Gastroesophageal sphincter (tissue), 4 donors: ENCODE data around the gene MED27. TPM values are rescaled to one million over a fixed set of nuclear protein-coding genes. Genes with fewer than 3 reads are reported as not detected.

Experiments
- ATAC-seq: fragments of 150-250 bp; one replicate; pipeline ENCODE4 v1.9.1; 2016; ENCODE audit warnings: mild to moderate bottlenecking, moderate library complexity
- H3K27ac ChIP-seq, 4 donors: fragments of 200-600 bp; sonication (generic) in 3 of 4; 1 replicate in 3 of 4; 2 replicates in 1 of 4; pipeline ENCODE4 v1.5.1; 2016 to 2019
- H3K27me3 ChIP-seq: fragments of 200-600 bp; sonication (generic); one replicate; pipeline ENCODE4 v1.5.1; 2019
- H3K36me3 ChIP-seq, 2 donors: fragments of 200-600 bp; sonication (generic); one replicate each; pipeline ENCODE4 v1.5.1; 2019; ENCODE audit warnings: control low read depth in 1 of 2
- H3K4me1 ChIP-seq, 3 donors: fragments of 200-600 bp; sonication (generic); 1 replicate in 2 of 3; 2 replicates in 1 of 3; pipeline ENCODE4 v1.5.1; 2016 to 2019; ENCODE audit warnings: control low read depth in 2 of 3
- H3K4me3 ChIP-seq, 2 donors: fragments of 200-600 bp; sonication (generic); one replicate each; pipeline ENCODE4 v1.5.1; 2019; ENCODE audit warnings: mild to moderate bottlenecking in 1 of 2, moderate library complexity in 1 of 2
- H3K9me3 ChIP-seq, 3 donors: fragments of 200-600 bp; sonication (generic); one replicate each; pipeline ENCODE4 v1.5.1; 2017 to 2019; ENCODE audit warnings: control low read depth in 2 of 3
- EP300 ChIP-seq: sonication (generic); formaldehyde crosslinking; IDR thresholded peaks from one replicate; pipeline ENCODE4 v1.6.1; 2017; ENCODE audit warnings: antibody characterized with exemption, mild to moderate bottlenecking
- POLR2A ChIP-seq, 2 donors: fragments of 450-650 bp; IDR thresholded peaks; one replicate each; pipeline ENCODE4 v1.6.1; 2017; ENCODE audit warnings: antibody characterized with exemption in 2 of 2, mild to moderate bottlenecking in 2 of 2, moderate library complexity in 1 of 2
- POLR2AphosphoS5 ChIP-seq: sonication (generic); formaldehyde crosslinking; IDR thresholded peaks from one replicate; pipeline ENCODE4 v1.6.1; 2017; ENCODE audit warnings: antibody characterized with exemption
- WGBS, 2 donors: methylation state at CpG; one replicate each; pipeline ENCODE4 v1.1.5; 2018; ENCODE audit warnings: low coverage in 1 of 2; 5-methylcytosine and 5-hydroxymethylcytosine counted together
- total RNA-seq, 4 donors: library from RNA; depleted of rRNA; stranded (reverse); fragments of >200 nt; gene quantifications; one replicate each; pipeline ENCODE4 v1.1.0, GENCODE V29; 2016
- TF ChIP-seq, protein P1 (sequence below), 4 experiments: fragments of 200-600 bp in 2 of 4; fragments of 450-650 bp in 2 of 4; sonication (generic) in 1 of 4; IDR thresholded peaks; one replicate each; pipeline ENCODE4 v1.5.1; 2017 to 2019; ENCODE audit warnings: antibody characterized with exemption in 4 of 4, mild to moderate bottlenecking in 2 of 4, moderate library complexity in 2 of 4

Gene MED27
- total RNA-seq, 4 donors from 2014 or later: 13.2 to 21.0 (median 13.9) TPM

DNA sequence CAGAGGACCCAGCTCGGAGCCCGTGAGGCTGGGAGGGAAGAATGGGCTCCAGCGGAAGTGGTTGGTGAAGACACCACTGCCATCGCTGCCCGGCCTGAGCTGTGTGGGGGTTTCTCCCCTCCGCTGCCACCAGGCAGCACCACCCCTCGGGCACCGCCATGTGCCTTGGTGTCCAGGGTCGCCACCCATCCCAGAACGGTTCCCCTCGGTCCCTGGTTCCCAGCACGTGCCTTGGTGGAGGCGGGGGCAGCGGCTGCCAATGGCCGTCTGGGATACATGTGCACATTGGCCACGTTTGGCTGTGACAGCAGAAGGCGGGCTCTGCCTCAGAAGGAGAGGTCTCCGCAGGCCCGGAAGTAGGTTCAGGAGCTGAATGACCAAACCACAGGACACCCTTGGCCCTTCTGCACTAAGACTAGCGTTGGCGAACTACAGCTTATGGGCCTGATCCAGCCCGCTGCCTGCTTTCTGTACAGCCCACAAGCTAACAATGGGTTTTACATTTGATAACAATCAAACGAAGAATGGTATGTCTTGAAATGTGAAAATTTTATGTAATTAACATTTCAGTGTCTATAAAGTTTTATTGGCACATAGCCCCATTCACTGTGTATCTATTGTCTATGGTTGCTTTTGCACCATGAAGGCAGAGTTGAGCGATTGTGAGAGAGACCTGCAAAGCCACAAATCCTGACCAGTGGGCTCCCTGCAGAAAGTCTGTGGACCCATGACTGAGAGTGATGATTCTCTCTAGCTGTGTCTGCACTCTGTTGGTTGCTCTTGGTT lies 248.1 kb downstream of the MED27 start:
- peaks cover 0 to 12% (median 3%) of the 10 kb centered on the region in 3 donors for H3K4me1 ChIP-seq
- 84 to 85% methylated on average over 9 to 10 of the region's 24 CpGs for WGBS, 2 donors

DNA sequence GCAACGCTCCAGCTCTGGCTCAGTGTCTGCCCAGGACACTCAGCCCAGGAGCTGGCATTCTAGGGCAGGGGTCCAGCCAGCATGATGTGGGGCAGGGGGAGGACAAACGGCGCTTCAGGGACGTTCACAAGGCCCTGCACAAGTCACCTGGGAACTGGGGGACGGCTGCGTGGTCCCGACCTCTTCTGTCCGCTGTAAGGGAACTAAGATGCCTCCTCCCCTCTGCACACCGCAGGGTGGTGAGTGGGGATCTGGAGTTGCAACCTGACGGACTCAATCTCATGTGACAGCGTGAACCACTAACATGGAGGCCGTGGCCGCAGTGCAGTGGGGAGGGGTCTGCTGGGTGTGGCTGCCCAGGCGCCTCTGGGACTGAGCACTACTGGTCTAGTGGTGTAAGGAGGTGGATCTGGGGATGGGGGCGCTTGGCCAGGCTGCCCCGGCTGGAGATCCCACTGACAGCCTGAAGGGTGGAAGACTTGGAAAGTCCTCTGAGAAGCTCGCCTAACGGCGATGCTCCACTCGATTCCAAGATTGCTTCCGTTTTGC lies 251.8 kb downstream of the MED27 start:
- Histone ChIP-seq H3K4me1 (no peaks in the 10 kb centered on the region), H3K27ac (no peak overlapping the region), H3K4me3 (no peak overlapping the region), H3K27me3 (peaks cover 52% of the 10 kb centered on the region), H3K9me3 (peaks cover 0 to 16% (median 0%) of the 10 kb centered on the region in 3 donors), H3K36me3 (no peaks in the 10 kb centered on the region)
- no peak for ATAC-seq
- WGBS, 2 donors: 96% methylated on average over 7 of the region's 21 CpGs; no CpG with 5 or more reads in 1 of the 2 donors
- TF ChIP-seq POLR2A (IDR thresholded peaks at IDR 0.05): no peak
- no peak for TF ChIP-seq EP300
- TF ChIP-seq, protein P1, sequence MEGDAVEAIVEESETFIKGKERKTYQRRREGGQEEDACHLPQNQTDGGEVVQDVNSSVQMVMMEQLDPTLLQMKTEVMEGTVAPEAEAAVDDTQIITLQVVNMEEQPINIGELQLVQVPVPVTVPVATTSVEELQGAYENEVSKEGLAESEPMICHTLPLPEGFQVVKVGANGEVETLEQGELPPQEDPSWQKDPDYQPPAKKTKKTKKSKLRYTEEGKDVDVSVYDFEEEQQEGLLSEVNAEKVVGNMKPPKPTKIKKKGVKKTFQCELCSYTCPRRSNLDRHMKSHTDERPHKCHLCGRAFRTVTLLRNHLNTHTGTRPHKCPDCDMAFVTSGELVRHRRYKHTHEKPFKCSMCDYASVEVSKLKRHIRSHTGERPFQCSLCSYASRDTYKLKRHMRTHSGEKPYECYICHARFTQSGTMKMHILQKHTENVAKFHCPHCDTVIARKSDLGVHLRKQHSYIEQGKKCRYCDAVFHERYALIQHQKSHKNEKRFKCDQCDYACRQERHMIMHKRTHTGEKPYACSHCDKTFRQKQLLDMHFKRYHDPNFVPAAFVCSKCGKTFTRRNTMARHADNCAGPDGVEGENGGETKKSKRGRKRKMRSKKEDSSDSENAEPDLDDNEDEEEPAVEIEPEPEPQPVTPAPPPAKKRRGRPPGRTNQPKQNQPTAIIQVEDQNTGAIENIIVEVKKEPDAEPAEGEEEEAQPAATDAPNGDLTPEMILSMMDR (IDR thresholded peaks at IDR 0.05): no peak
- TF ChIP-seq POLR2AphosphoS5: no peak

More for the DNA sequence above, 248.1 kb downstream of the MED27 start:
- Histone ChIP-seq H3K4me3 (no peak overlapping the region), H3K9me3 (peaks cover 0 to 28% (median 2%) of the 10 kb centered on the region in 3 donors), H3K27ac (no peak overlapping the region), H3K36me3 (no peaks in the 10 kb centered on the region), H3K27me3 (peaks cover 34% of the 10 kb centered on the region)
- ATAC-seq: no peak
- TF ChIP-seq EP300 (no peak), POLR2A (IDR thresholded peaks at IDR 0.05) (no peak), POLR2AphosphoS5 (no peak)
- TF ChIP-seq, protein P1 (IDR thresholded peaks at IDR 0.05): no peak

DNA sequence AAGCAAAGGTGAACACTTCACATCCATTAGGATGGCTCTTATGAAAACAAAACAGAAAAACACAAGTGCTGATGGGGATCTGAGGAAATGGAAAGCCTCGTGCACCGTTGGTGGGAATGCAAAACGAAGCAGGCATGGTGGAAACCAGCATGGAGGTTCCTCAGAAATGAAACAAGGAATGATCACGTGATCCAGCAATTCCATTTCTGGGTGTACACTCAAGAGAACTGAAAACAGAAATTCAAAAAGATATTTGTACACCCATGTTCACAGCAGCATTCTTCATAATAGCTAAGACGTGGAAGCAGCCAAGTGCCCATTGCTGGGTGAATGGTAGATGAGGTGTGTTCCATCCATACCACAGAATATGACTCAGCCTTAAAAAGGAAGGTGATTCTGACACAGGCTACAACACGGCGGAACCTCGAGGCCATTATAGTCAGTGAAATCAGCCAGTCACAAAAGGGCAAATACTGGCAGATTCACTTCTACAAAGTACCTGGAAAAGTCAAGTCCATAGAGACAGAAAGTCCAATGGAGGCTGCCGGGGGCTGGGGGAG lies 252.6 kb downstream of the MED27 start:
- H3K4me1 ChIP-seq: no peaks in the 10 kb centered on the region
- H3K36me3 ChIP-seq: no peaks in the 10 kb centered on the region
- H3K27me3 ChIP-seq: peaks cover 56% of the 10 kb centered on the region
- no peak for ATAC-seq
- TF ChIP-seq, protein P1 (IDR thresholded peaks at IDR 0.05): no peak
- no peak for TF ChIP-seq EP300
- no peak for TF ChIP-seq POLR2A (IDR thresholded peaks at IDR 0.05)
- no peak for TF ChIP-seq POLR2AphosphoS5
- no peak overlapping the region for H3K27ac ChIP-seq
- H3K9me3 ChIP-seq: peaks cover 0 to 13% (median 0%) of the 10 kb centered on the region in 3 donors
- H3K4me3 ChIP-seq: no peak overlapping the region
- WGBS, 2 donors: 56 to 64% methylated on average over 4 to 9 of the region's 9 CpGs

DNA sequence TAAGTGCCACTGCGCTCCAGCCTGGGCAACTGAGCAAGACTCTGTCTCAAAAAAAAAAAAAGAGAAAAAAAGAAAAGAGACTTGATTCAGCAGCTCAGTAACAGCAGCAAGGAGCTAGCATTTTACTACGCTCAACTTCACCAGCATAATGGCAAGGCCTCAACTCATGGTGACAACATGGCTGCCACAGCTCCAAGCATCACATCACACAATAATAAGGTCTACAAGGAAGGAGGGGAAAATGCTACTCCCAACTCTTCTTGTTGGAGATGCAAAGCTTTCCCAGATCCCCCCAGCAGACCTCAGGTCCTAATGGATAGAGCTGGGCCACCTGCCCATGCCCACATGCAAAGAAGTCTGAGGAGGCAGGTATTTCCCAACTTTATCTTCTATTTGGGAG lies 253.6 kb downstream of the MED27 start:
- no peak overlapping the region for H3K27ac ChIP-seq
- TF ChIP-seq POLR2A (IDR thresholded peaks at IDR 0.05): no peak
- TF ChIP-seq, protein P1 (IDR thresholded peaks at IDR 0.05): no peak
- TF ChIP-seq EP300: no peak
- no peak for TF ChIP-seq POLR2AphosphoS5
- no peak for ATAC-seq
- WGBS, 2 donors: 100% methylated on average over 2 of the region's 2 CpGs; no CpG with 5 or more reads in 1 of the 2 donors
- H3K4me1 ChIP-seq: no peaks in the 10 kb centered on the region
- H3K27me3 ChIP-seq: peaks cover 56% of the 10 kb centered on the region
- no peaks in the 10 kb centered on the region for H3K36me3 ChIP-seq
- no peak overlapping the region for H3K4me3 ChIP-seq
- H3K9me3 ChIP-seq: peaks cover 0 to 7% (median 0%) of the 10 kb centered on the region in 3 donors
